Astrocyte (in vitro differentiated cells and primary cell): ENCODE results near the gene NUTM1.

ENCODE experiments used
- CTCF ChIP-seq: IDR thresholded peaks from 2 replicates; pipeline ENCODE4 v1.5.1; 2011; ENCODE audit warnings: low read depth, mild to moderate bottlenecking, inconsistent platforms, low read length, moderate library complexity; ENCODE audit not compliant: insufficient read depth
- EZH2 ChIP-seq: IDR thresholded peaks from 2 replicates; pipeline ENCODE4 v1.6.1; 2012; ENCODE audit warnings: mild to moderate bottlenecking, low read length, inconsistent platforms; ENCODE audit not compliant: insufficient read depth

DNA sequence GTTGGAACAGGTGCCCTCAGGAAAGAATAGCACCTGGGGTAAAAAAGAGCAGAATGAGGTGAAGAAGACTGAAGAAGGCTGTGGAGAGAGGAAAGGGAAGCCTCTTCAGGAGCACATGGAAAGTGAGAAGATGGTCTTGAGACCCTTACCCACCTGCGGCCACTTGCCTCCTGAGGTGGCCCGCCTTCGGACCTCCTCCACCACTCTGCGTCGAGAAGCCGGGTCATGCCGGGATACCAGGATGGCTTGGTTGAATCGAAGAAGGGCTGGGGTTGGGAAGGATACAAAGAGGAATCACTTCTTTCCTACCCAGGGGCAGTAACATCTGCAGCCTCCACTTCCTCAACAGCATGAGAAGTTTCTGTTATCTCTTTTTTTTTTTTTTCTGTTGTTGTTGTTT lies 20.9 kb downstream of the NUTM1 start:
- TF ChIP-seq EZH2 (no peak), CTCF (no peak)
